GM23338 (cell line): Measurements from ENCODE around the gene APH1A. TPM values are rescaled to one million over a fixed set of nuclear protein-coding genes. Genes with fewer than 3 reads are reported as not detected.

Experiments used
- ATAC-seq: fragments of 200-7000 bp; cut with Tn5 transposase; 3 replicates; pipeline ENCODE4 v1.9.1; 2020
- DNase-seq: peaks from one replicate; pipeline ENCODE4 v3.0.0-alpha.2; 2015; ENCODE audit warnings: low spot score
- H2AFZ ChIP-seq: fragments of 200-600 bp; sonication (generic); 2 replicates; pipeline ENCODE4 v1.8.0; 2016; ENCODE audit warnings: antibody characterized with exemption, mild to moderate bottlenecking, moderate library complexity
- H3F3A ChIP-seq: fragments of 200-600 bp; sonication (generic); replicated peaks from 2 replicates; pipeline ENCODE4 v1.8.0; 2017; ENCODE audit warnings: antibody characterized with exemption, mixed run types, low read depth
- H3K27ac ChIP-seq: fragments of 200-600 bp; sonication (generic); 2 replicates; pipeline ENCODE4 v1.6.1; 2016; ENCODE audit warnings: low read depth
- H3K27me3 ChIP-seq: fragments of 200-600 bp; sonication (generic); 2 replicates; pipeline ENCODE4 v1.8.0; 2016; ENCODE audit warnings: mild to moderate bottlenecking, mixed run types, moderate library complexity; ENCODE audit not compliant: insufficient read depth
- H3K36me3 ChIP-seq: fragments of 200-600 bp; sonication (generic); 2 replicates; pipeline ENCODE4 v1.8.0; 2016; ENCODE audit warnings: mild to moderate bottlenecking; ENCODE audit not compliant: insufficient read depth
- H3K4me1 ChIP-seq: fragments of 200-600 bp; sonication (generic); 2 replicates; pipeline ENCODE4 v1.8.0; 2016; ENCODE audit warnings: mild to moderate bottlenecking, moderate library complexity; ENCODE audit not compliant: insufficient read depth
- H3K4me2 ChIP-seq: fragments of 200-600 bp; sonication (generic); 2 replicates; pipeline ENCODE4 v1.7.1; 2017; ENCODE audit warnings: mixed run types
- H3K4me3 ChIP-seq: fragments of 200-600 bp; sonication (generic); 2 replicates; pipeline ENCODE4 v1.6.1; 2016; ENCODE audit warnings: mixed run types
- H3K79me2 ChIP-seq: fragments of 200-600 bp; sonication (generic); replicated peaks from 2 replicates; pipeline ENCODE4 v1.8.0; 2017; ENCODE audit warnings: mild to moderate bottlenecking; ENCODE audit not compliant: insufficient read depth
- H3K9me2 ChIP-seq: fragments of 200-600 bp; sonication (generic); 2 replicates; pipeline ENCODE4 v1.8.0; 2017; ENCODE audit not compliant: insufficient read depth
- H4K20me1 ChIP-seq: fragments of 200-600 bp; sonication (generic); replicated peaks from 2 replicates; pipeline ENCODE4 v1.8.0; 2017; ENCODE audit warnings: mild to moderate bottlenecking; ENCODE audit not compliant: insufficient read depth
- H3K27ac Mint-ChIP-seq: 2 replicates; pipeline ENCODE4 v1.8.0; 2020; ENCODE audit warnings: inconsistent platforms, mild to moderate bottlenecking, moderate library complexity, mixed read lengths
- H3K27me3 Mint-ChIP-seq: 3 replicates; pipeline ENCODE4 v1.8.0; 2022; ENCODE audit warnings: low read depth, mild to moderate bottlenecking, moderate library complexity, mixed read lengths, inconsistent platforms; ENCODE audit not compliant: insufficient read depth, poor library complexity
- H3K36me3 Mint-ChIP-seq: 3 replicates; pipeline ENCODE4 v1.8.0; 2021; ENCODE audit warnings: low read depth, mild to moderate bottlenecking, inconsistent platforms, moderate library complexity, mixed read lengths
- H3K4me1 Mint-ChIP-seq: 3 replicates; pipeline ENCODE4 v1.8.0; 2020; ENCODE audit warnings: mild to moderate bottlenecking, inconsistent platforms, mixed read lengths
- H3K4me3 Mint-ChIP-seq: 3 replicates; pipeline ENCODE4 v1.8.0; 2021; ENCODE audit warnings: moderate library complexity, mild to moderate bottlenecking, inconsistent platforms, mixed read lengths
- H3K9me3 Mint-ChIP-seq: 3 replicates; pipeline ENCODE4 v1.8.0; 2020; ENCODE audit warnings: moderate library complexity, mild to moderate bottlenecking, inconsistent platforms, mixed read lengths
- CTCF ChIP-seq, 2 experiments: fragments of 200-600 bp in 1 of 2; sonication (generic) in 1 of 2; conservative IDR thresholded peaks; 2 replicates each; pipeline versions ENCODE4 v1.5.1 to v1.6.1; 2016 to 2017; ENCODE audit warnings: antibody characterized with exemption in 2 of 2, low read depth in 2 of 2, mild to moderate bottlenecking in 2 of 2, moderate library complexity in 1 of 2
- EZH2 ChIP-seq: fragments of 200-600 bp; sonication (generic); IDR thresholded peaks from one replicate; pipeline ENCODE4 v1.8.0; 2017; ENCODE audit warnings: antibody characterized with exemption, mild to moderate bottlenecking, low read depth; ENCODE audit not compliant: unreplicated experiment
- EZH2phosphoT487 ChIP-seq: fragments of 200-600 bp; sonication (generic); IDR thresholded peaks from one replicate; pipeline ENCODE4 v1.8.1; 2018; ENCODE audit warnings: antibody characterized with exemption; ENCODE audit not compliant: unreplicated experiment
- JUNB ChIP-seq: IDR thresholded peaks from one replicate; pipeline ENCODE4 v1.6.1; 2016; ENCODE audit warnings: antibody characterized with exemption; ENCODE audit not compliant: unreplicated experiment
- NANOG ChIP-seq: IDR thresholded peaks from 2 replicates; pipeline ENCODE4 v1.6.1; 2016; ENCODE audit warnings: antibody characterized with exemption, borderline replicate concordance
- POLR2AphosphoS5 ChIP-seq: IDR thresholded peaks from 2 replicates; pipeline ENCODE4 v1.6.1; 2016; ENCODE audit warnings: antibody characterized with exemption, low read depth
- STAT1 ChIP-seq: IDR thresholded peaks from one replicate; pipeline ENCODE4 v1.6.1; 2016; ENCODE audit warnings: antibody characterized with exemption; ENCODE audit not compliant: unreplicated experiment
- ZNF114 ChIP-seq: fragments of 250-450 bp; sonication (Bioruptor Pico); IDR thresholded peaks from 2 replicates; pipeline ENCODE4 v1.5.0; 2020; ENCODE audit warnings: mild to moderate bottlenecking, moderate library complexity
- ZNF331 ChIP-seq: fragments of 250-450 bp; sonication (Bioruptor Pico); IDR thresholded peaks from 2 replicates; pipeline ENCODE4 v1.5.0; 2020; ENCODE audit warnings: low read depth, mild to moderate bottlenecking, moderate library complexity
- polyA plus RNA-seq: library from polyadenylated mRNA; unstranded; fragments of >200 nt; fragmentation: Nextera tagmentation; extraction: Ambion mirVana; gene quantifications from 2 replicates; pipeline ENCODE4 v1.2.1, GENCODE V29; 2016
- total RNA-seq: library from RNA; depleted of rRNA; stranded (reverse); fragments of >200 nt; shearing (Covaris generic); gene quantifications from 2 replicates; pipeline ENCODE4 v1.2.3, GENCODE V29; 2014
- TF ChIP-seq, protein P1 (sequence below): IDR thresholded peaks from one replicate; pipeline ENCODE4 v1.6.1; 2018; ENCODE audit warnings: antibody characterized with exemption; ENCODE audit not compliant: unreplicated experiment
- TF ChIP-seq, protein P2 (sequence below): IDR thresholded peaks from 2 replicates; pipeline ENCODE4 v1.6.1; 2016; ENCODE audit warnings: antibody characterized with exemption

Gene APH1A
- total and polyA plus RNA-seq, 2 experiments from 2014 or later: 17.7 to 82.7 TPM

GRCh38 chr1:150295476-150295875 lies 26.7 kb upstream of the APH1A start:
- Histone ChIP-seq H3K36me3 (peaks cover 32% of the 10 kb centered on the region), H3K27ac (peak overlapping the region; percentile 50; the same call in 1 of the 2 replicates), H4K20me1 (peaks cover 9% of the 10 kb centered on the region; the same call in 1 of the 2 replicates), H2AFZ (no peak overlapping the region), H3K27me3 (no peaks in the 10 kb centered on the region), H3K4me2 (peak overlapping the region; percentile 55), H3K79me2 (peaks cover 57% of the 10 kb centered on the region), H3K4me1 (peaks cover 16% of the 10 kb centered on the region), H3K9me2 (no peaks in the 10 kb centered on the region), H3F3A (peaks cover 24% of the 10 kb centered on the region; the same call in 1 of the 2 replicates), H3K4me3 (no peak overlapping the region)
- ATAC-seq (no peak), DNase-seq (no peak)
- Mint-ChIP-seq H3K4me3 (peak overlapping the region; percentile 98), H3K4me1 (peaks cover 17% of the 10 kb centered on the region), H3K27me3 (peaks cover 14% of the 10 kb centered on the region), H3K9me3 (no peaks in the 10 kb centered on the region), H3K27ac (peak overlapping the region; percentile 3; the same call in 1 of the 2 replicates), H3K36me3 (peaks cover 63% of the 10 kb centered on the region)
- TF ChIP-seq STAT1 (no peak), EZH2 (no peak)

DNA sequence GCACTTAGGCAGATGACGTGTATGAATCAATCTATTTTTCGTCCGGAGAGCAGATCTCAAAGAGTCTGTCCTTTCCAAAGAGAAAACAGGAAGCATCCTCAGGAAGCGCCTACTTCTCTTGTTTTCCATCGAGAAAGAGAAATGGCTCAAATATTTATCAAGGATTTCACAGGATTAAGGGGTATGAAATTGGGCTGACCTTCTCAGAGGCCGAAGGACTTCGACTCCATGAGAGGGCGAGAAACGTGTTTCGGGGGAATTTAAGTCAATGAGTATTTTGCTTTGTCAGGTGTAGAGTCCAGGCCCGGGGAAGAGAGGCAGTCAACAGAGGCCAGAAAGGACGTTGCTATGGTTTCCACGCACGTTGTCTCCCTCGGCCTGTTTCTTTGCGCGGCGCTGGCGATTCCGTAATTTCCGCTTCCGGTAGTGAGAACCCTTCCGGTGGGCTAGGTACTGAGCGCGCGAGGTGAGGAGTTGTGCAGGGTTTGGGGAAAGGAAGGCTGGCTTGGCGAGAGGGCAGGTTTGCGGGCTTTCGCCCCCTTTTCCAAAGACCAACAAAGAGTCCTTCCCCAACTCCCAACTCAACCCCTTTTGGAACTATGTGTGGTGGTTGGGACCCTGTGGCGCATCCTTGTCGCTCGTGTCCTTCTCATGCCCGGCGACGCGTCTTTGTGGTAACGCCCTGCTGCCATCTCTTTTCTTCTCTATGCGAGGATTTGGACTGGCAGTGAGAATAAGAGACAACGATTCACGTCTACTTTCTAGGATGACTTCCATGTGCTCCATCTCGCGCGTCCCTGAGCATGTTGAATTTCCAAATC lies 24.8 kb upstream of the APH1A start, which contains the start of gene MRPS21:
Gene MRPS21, plus strand, starts transcription at position 429 of the 821 bp plus-strand sequence. CDS start 506 bp downstream, outside the sequence.
- peak; percentile 99 for DNase-seq
- H3K4me1 ChIP-seq: peaks cover 10% of the 10 kb centered on the region
- peaks cover 47% of the 10 kb centered on the region for H3K79me2 ChIP-seq
- H3K9me3 Mint-ChIP-seq: no peaks in the 10 kb centered on the region
- no peaks in the 10 kb centered on the region for H3K27me3 ChIP-seq
- H2AFZ ChIP-seq: peak within 1 kb of the TSS; percentile 56; the same call in 1 of the 2 replicates
- H3K4me3 ChIP-seq: peak within 1 kb of the TSS; percentile 98
- peaks cover 14% of the 10 kb centered on the region for H3K4me1 Mint-ChIP-seq
- peaks cover 22% of the 10 kb centered on the region for H3K36me3 ChIP-seq
- H3K27ac Mint-ChIP-seq: peak within 1 kb of the TSS; percentile 98
- H4K20me1 ChIP-seq: peaks cover 9% of the 10 kb centered on the region; the same call in 1 of the 2 replicates
- H3K9me2 ChIP-seq: no peaks in the 10 kb centered on the region
- H3F3A ChIP-seq: peaks cover 24% of the 10 kb centered on the region; the same call in 1 of the 2 replicates
- peaks cover 45% of the 10 kb centered on the region for H3K36me3 Mint-ChIP-seq
- peak within 1 kb of the TSS; percentile 99 for H3K4me2 ChIP-seq
- ATAC-seq: peak; percentile 99
- H3K27ac ChIP-seq: peak within 1 kb of the TSS; percentile 93
- H3K27me3 Mint-ChIP-seq: peaks cover 15% of the 10 kb centered on the region
- H3K4me3 Mint-ChIP-seq: peak within 1 kb of the TSS; percentile 98
- TF ChIP-seq NANOG (no peak), ZNF331 (no peak), EZH2phosphoT487 (no peak), ZNF114 (CRISPR knock-in tag) (no peak), JUNB (no peak), POLR2AphosphoS5 (peak; percentile 96), CTCF (conservative IDR thresholded peaks at IDR 0.05; ENCODE audit: low read depth in 2 of 2) (no peak), EZH2 (no peak)
- TF ChIP-seq, protein P1, sequence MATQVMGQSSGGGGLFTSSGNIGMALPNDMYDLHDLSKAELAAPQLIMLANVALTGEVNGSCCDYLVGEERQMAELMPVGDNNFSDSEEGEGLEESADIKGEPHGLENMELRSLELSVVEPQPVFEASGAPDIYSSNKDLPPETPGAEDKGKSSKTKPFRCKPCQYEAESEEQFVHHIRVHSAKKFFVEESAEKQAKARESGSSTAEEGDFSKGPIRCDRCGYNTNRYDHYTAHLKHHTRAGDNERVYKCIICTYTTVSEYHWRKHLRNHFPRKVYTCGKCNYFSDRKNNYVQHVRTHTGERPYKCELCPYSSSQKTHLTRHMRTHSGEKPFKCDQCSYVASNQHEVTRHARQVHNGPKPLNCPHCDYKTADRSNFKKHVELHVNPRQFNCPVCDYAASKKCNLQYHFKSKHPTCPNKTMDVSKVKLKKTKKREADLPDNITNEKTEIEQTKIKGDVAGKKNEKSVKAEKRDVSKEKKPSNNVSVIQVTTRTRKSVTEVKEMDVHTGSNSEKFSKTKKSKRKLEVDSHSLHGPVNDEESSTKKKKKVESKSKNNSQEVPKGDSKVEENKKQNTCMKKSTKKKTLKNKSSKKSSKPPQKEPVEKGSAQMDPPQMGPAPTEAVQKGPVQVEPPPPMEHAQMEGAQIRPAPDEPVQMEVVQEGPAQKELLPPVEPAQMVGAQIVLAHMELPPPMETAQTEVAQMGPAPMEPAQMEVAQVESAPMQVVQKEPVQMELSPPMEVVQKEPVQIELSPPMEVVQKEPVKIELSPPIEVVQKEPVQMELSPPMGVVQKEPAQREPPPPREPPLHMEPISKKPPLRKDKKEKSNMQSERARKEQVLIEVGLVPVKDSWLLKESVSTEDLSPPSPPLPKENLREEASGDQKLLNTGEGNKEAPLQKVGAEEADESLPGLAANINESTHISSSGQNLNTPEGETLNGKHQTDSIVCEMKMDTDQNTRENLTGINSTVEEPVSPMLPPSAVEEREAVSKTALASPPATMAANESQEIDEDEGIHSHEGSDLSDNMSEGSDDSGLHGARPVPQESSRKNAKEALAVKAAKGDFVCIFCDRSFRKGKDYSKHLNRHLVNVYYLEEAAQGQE: no peak
- TF ChIP-seq, protein P2, sequence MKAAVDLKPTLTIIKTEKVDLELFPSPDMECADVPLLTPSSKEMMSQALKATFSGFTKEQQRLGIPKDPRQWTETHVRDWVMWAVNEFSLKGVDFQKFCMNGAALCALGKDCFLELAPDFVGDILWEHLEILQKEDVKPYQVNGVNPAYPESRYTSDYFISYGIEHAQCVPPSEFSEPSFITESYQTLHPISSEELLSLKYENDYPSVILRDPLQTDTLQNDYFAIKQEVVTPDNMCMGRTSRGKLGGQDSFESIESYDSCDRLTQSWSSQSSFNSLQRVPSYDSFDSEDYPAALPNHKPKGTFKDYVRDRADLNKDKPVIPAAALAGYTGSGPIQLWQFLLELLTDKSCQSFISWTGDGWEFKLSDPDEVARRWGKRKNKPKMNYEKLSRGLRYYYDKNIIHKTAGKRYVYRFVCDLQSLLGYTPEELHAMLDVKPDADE: peak; percentile 86
